AG09319 (cell line): ENCODE results near the gene BRF1.
"Not testable (repeated sequence)": the region's sequence is repeated elsewhere in the genome, so short reads cannot be mapped to it uniquely, and the experiment has no call there.

ENCODE experiments used
- DNase-seq: peaks from one replicate; pipeline ENCODE4 v3.0.0-alpha.2; 2010; ENCODE audit warnings: low read depth; ENCODE audit errors: extremely low read depth
- CTCF ChIP-seq: IDR thresholded peaks from 2 replicates; pipeline ENCODE4 v1.5.1; 2011; ENCODE audit warnings: low read depth, mild to moderate bottlenecking, inconsistent platforms, low read length, moderate library complexity

Gene BRF1

GRCh38 chr14:105330491-105330895 is 29.7 kb upstream of the BRF1 start:
- no peak for TF ChIP-seq CTCF
- no peak for DNase-seq

- no peak for TF ChIP-seq CTCF
- no peak for DNase-seq
Observed at GRCh38 chr14:105329411-105330150, 28.8 kb upstream of the BRF1 start.

GRCh38 chr14:105328678-105329390 is 28.0 kb upstream of the BRF1 start:
- no peak for DNase-seq
- no peak for TF ChIP-seq CTCF

GRCh38 chr14:105328070-105328677 is 27.4 kb upstream of the BRF1 start:
- no peak for DNase-seq
- TF ChIP-seq CTCF, result no peak

- DNase-seq, result not testable (repeated sequence)
Observed at GRCh38 chr14:105327695-105328045, 26.9 kb upstream of the BRF1 start.

GRCh38 chr14:105326891-105327694 is 26.3 kb upstream of the BRF1 start:
- TF ChIP-seq CTCF, result no peak
- no peak for DNase-seq

GRCh38 chr14:105326568-105326867 is 25.7 kb upstream of the BRF1 start:
- no peak for DNase-seq
- no peak for TF ChIP-seq CTCF
